ENCODE data around the gene SLC5A5. TPM values are rescaled to one million over a fixed set of nuclear protein-coding genes. Genes with fewer than 3 reads are reported as not detected.

Gene SLC5A5
- polyA plus RNA-seq, 1 of the 3 experiments (the other 2 are of a cell fraction): 0.02 TPM

GRCh38 chr19:17846146-17846545, 25.6 kb upstream of the SLC5A5 start:
- no peaks in the 10 kb centered on the region for H3K9me2 ChIP-seq
- H4K20me1 ChIP-seq (ENCODE audit: insufficient read depth): no peaks in the 10 kb centered on the region
- 98% methylated on average over 8 of the region's 8 CpGs for WGBS (ENCODE audit: low lambda C conversion rate)
- TF ChIP-seq FOSL2 (IDR thresholded peaks at IDR 0.05; ENCODE audit: borderline replicate concordance, low read depth): no peak
- no peak for TF ChIP-seq NRF1 (IDR thresholded peaks at IDR 0.05; ENCODE audit: low read depth, low read length)
- no peak for TF ChIP-seq CHD2 (IDR thresholded peaks at IDR 0.05; ENCODE audit: low read length, partially characterized antibody)
- no peak for TF ChIP-seq TCF12 (IDR thresholded peaks at IDR 0.05)
- TF ChIP-seq JUND (IDR thresholded peaks at IDR 0.05): no peak
- TF ChIP-seq NFIC (IDR thresholded peaks at IDR 0.05; ENCODE audit: borderline replicate concordance): no peak
- TF ChIP-seq IRF3 (IDR thresholded peaks at IDR 0.05; ENCODE audit: low read depth, low read length): no peak
- no peak for TF ChIP-seq ELF1 (IDR thresholded peaks at IDR 0.05)
- CTCF ChIA-PET: interaction anchor here (1.7 kb wide), 1 partner anchor 10 kb away, joined by 9 read pairs; no protein-coding TSS in a partner anchor
- H3K4me3 ChIP-seq (ENCODE audit: low read depth in 2 of 2, low read length in 1 of 2): no peak overlapping the region
- peaks cover 0 to 11% of the 10 kb centered on the region in 2 experiments; a peak in 1 of 4 replicates for H3K4me1 ChIP-seq (ENCODE audit: control insufficient read depth in 1 of 2, insufficient read depth in 2 of 2, low read depth in 1 of 2, low read length in 1 of 2)
- H3K36me3 ChIP-seq (replicated peaks in 1 of 2; ENCODE audit: control insufficient read depth in 1 of 2, insufficient read depth in 2 of 2, low read length in 1 of 2): no peaks in the 10 kb centered on the region
- no peak overlapping the region for H3K27ac ChIP-seq (ENCODE audit: low read depth in 2 of 2, low read length in 1 of 2)
- no peaks in the 10 kb centered on the region for H3F3A ChIP-seq (replicated peaks; ENCODE audit: insufficient read depth)
- no peak overlapping the region for H2AFZ ChIP-seq (ENCODE audit: low read depth)
- no peaks in the 10 kb centered on the region for H3K27me3 ChIP-seq (ENCODE audit: insufficient read depth)
- H3K79me2 ChIP-seq (ENCODE audit: insufficient read depth): no peaks in the 10 kb centered on the region
- DNase-seq: no peak
- POLR2A ChIA-PET: interaction anchor here (1.1 to 1.7 kb wide), 3 partner anchors 13 to 16 kb away, joined by 3 to 9 read pairs (median 6); partner anchors contain the start of gene RPL18A
- H3K4me2 ChIP-seq: no peak overlapping the region
- no peak overlapping the region for H3K9ac ChIP-seq
- no peaks in the 10 kb centered on the region for H3K9me3 ChIP-seq

- Histone ChIP-seq H3K9me3 (no peaks in the 10 kb centered on the region), H3K27ac (ENCODE audit: low read depth in 2 of 2, low read length in 1 of 2) (no peak within 1 kb of the TSS), H3K27me3 (ENCODE audit: insufficient read depth) (no peaks in the 10 kb centered on the region), H3F3A (replicated peaks; ENCODE audit: insufficient read depth) (no peaks in the 10 kb centered on the region), H3K4me3 (ENCODE audit: low read depth in 2 of 2, low read length in 1 of 2) (no peak within 1 kb of the TSS), H3K79me2 (ENCODE audit: insufficient read depth) (no peaks in the 10 kb centered on the region), H4K20me1 (ENCODE audit: insufficient read depth) (no peaks in the 10 kb centered on the region), H3K4me1 (ENCODE audit: control insufficient read depth in 1 of 2, insufficient read depth in 2 of 2, low read depth in 1 of 2, low read length in 1 of 2) (peaks cover 0 to 6% of the 10 kb centered on the region in 2 experiments; a peak in 1 of 4 replicates), H3K9me2 (no peaks in the 10 kb centered on the region), H3K36me3 (replicated peaks in 1 of 2; ENCODE audit: control insufficient read depth in 1 of 2, insufficient read depth in 2 of 2, low read length in 1 of 2) (no peaks in the 10 kb centered on the region), H3K9ac (no peak within 1 kb of the TSS), H3K4me2 (no peak within 1 kb of the TSS), H2AFZ (ENCODE audit: low read depth) (no peak within 1 kb of the TSS)
- CTCF ChIA-PET: interaction anchor here (0.9 to 1.7 kb wide), 3 partner anchors 8 to 106 kb away, joined by 3 to 9 read pairs (median 6); partner anchors contain the start of gene RPL18A
- 64% methylated on average over 38 of the region's 40 CpGs for WGBS (ENCODE audit: low lambda C conversion rate)
- TF ChIP-seq NRF1 (IDR thresholded peaks at IDR 0.05; ENCODE audit: low read depth, low read length): peak; percentile 50; the same call in 1 of the 2 replicates
- no peak for TF ChIP-seq GATA2 (CRISPR knock-in tag; IDR thresholded peaks at IDR 0.05)
- peak; percentile 93 for DNase-seq
- POLR2A ChIA-PET: interaction anchor here (0.6 to 1.7 kb wide), 4 partner anchors 12 to 96 kb away, joined by 3 to 9 read pairs (median 5); partner anchors contain the start of gene RPL18A
These were observed 24.0 kb upstream of the SLC5A5 start, which contains the start of gene JAK3 for GRCh38 chr19:17847538-17848366. JAK3 (minus strand) TSS chr19:17847982; CDS start chr19:17844417, 3,565 bp downstream.
